Stimulated activated CD8-positive, alpha-beta memory T cell treated with anti-CD3 and anti-CD28 coated beads, Interleukin-7, amount 100 ng/mL, for 4 hours (primary cell): ENCODE measurements around the gene WNT8B.

Source experiments
- DNase-seq, 2 donors: peaks; one replicate each; pipeline ENCODE4 v3.0.0-alpha.2; 2020; ENCODE audit warnings: low read depth in 2 of 2

Gene WNT8B, protein sequence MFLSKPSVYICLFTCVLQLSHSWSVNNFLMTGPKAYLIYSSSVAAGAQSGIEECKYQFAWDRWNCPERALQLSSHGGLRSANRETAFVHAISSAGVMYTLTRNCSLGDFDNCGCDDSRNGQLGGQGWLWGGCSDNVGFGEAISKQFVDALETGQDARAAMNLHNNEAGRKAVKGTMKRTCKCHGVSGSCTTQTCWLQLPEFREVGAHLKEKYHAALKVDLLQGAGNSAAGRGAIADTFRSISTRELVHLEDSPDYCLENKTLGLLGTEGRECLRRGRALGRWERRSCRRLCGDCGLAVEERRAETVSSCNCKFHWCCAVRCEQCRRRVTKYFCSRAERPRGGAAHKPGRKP

DNA sequence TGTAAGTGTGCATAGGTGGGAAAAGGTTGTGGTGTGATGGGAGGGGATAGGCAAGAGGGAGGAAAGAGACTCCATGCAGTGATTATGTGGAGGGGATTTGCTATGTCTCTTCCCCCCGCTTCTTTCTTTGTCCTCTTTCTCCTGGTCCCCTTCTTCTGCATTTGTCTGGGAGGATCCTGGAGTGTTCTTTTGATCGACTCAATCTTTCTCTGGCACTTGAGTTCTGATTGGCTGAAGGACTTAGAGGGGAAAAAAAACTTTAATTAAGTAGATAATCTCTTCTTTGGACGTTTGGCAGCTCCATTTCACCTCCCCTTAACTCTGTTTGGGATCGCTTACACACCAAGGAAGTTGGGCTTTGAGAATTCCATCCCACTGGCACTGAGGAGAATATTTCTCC, at the start of gene WNT8B:
WNT8B (plus strand) TSS at position 301 of the 400 bp plus-strand sequence. CDS start 160 bp downstream, outside the sequence.
- DNase-seq: no peak

DNA sequence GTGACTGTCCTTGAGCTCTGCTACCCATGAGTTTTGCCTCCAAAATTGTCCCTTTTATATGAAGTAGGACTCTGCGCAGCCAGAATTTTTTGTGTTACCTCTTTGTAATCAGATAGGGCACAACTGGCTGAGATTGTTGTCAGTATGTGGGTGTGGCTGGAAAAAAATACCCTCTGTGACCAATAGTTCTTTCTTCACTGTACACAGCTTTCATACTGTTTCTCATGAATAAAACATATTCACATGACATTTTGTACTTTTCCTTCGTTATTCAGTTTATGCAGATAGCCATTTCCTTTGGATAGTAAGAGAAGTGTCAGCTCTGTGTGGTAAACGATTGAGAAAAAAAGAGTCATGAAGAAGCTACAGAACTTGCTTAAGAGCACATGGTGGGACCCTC, 49.6 kb upstream of the WNT8B start:
- DNase-seq: no peak

DNA sequence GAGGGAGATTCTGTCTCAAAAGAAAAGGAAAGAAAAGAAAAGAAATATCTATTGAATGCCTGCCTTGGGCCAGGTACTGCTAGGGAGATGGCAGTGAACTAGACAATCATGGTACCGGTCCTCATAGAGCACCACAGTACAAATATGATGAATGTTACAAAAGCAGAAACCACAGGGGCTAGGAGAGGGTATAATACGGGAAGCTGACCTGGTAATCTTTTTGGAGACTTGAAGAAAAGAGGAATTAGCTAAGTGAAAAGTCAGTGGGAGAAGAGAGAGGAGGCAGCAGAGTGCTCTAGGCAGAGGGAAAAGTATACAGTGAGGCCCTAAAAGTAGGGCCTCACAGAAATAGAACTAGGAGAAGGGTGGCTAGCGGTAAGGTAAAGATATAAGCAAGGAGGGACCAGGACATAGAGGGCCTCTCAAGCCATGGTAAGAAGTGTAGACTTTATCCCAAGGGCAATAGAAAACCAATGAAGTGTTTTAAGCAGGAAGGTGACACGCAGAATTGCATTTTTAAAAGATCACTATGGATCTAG, 42.8 kb upstream of the WNT8B start:
- no peak for DNase-seq

DNA sequence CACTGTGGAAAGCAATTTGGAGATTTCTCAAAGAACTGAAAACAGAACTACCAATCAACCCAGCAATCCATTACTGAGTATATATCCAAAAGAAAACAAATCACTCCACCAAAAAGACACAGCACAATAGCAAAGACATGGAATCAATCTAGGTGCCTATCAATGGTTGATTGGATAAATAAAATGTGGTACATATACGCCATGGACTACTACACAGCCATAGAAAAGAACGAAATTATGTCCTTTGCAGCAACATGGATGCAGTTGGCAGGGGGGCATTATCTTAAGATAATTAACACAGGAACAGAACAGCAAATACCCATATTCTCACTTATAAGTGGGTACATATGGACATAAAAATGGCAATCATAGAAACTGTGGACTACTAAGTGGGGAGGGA, 35.4 kb upstream of the WNT8B start:
- DNase-seq: no peak

DNA sequence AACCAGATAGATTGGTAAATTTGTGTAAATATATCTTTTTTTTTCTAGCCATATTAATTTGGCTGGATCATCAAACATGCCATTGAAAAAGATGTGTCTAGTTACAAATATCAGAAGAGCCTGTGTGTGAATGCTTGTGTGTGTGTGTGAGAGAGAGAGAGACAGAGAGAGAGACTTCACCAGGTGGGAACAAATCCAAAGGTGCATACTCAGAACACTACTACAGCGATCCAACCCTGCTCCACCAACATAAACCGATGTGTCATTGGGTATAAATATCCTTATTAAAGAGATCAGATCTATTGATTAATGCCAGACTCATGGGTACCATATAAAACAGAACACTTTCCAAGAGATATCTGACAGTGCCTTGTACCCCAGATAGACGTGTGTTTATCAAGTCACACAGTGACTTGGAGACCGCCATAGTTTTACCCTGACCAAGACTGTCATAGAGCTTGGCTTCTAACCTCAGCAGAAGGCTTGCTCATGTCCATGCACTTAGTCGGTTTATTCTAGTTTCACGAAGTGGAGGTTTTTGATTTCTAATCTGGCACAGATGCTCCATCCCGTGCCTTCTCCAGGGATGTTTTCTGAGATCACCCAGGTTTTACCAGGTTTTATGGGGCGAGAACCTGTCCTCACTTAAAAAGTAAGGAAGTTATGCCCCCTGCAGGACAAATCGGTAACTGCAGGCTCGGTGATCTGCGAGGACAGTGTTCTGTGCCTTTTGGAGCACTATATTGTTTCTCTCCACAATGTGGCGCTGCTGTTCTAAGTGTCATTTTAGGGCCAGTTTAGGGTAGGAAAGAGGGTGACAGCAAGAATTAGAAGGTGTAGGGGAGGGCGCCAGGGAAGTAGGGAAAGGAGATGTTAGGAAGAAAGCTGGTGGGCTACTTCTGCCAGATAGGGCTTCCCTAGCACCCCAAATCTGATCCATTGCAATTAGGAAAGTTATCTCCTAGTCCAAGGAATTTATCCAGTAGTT, 29.3 kb upstream of the WNT8B start:
- DNase-seq: peak; percentile 82 to 93

DNA sequence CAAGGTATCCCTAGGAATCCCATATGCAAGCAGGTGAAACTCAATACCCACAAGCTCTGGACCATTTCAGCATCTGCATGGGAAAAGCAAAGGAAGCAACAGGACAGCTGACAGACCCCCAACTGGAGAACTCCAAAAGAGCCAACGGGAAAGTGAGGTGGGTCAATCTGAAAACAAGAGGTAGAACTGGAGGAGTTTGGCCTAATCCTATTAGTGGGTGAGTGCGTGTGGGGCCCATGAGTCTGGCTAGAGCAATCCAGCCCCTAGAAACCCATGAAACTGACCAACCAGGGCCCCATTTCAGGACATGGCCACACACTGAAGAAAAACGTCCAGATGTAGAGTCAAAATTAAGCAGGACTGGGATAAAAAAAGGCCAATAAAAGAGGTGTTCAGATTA, 26.6 kb upstream of the WNT8B start:
- no peak for DNase-seq

DNA sequence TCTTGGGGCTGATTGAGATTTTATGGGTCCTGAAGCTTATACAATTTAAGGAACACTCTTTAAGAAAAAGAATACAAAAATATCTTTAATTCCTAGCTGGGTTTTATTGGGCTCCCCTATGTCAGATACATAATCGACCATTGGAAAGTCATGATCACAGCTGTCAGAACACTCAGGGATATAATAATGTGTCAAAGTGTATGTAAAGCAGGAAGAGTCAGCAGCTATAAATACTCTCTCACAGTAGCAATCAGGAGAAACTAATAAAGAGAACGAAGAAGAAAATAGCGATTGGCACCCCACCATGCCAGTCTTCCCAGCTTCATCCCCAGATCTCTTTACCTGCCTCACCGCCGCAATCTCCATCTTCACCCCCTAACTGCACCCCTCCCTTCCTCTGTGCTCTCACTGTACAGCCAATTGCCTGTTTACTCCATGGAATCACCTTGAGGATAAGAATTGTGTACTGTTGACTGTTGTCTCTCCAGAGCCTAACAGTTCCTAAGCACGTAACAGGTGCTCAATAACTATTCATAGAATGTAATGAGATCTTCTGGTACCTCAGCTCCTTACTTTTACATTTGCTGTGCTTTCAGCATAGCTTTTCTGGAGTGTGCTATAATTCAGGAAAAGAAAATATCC, 24.0 kb upstream of the WNT8B start:
- DNase-seq: no peak

DNA sequence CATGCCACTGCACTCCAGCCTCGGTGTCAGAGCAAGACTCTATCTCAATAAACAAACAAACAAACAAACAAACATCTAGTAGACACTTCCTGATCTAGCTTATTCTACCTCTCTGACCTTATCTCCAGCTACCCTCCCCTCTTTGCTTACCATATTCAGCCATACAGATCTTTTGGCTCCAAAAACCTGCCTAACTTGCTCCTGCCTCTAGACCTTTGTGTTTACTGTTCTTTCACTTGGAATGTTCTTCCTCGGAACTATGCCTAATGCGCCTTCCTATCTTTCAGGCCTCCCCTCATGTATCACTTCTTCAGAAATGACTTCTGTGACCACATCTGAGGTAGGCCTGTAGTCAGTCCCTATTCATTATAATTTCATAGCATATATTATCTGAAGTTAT, 20.3 kb upstream of the WNT8B start:
- no peak for DNase-seq

DNA sequence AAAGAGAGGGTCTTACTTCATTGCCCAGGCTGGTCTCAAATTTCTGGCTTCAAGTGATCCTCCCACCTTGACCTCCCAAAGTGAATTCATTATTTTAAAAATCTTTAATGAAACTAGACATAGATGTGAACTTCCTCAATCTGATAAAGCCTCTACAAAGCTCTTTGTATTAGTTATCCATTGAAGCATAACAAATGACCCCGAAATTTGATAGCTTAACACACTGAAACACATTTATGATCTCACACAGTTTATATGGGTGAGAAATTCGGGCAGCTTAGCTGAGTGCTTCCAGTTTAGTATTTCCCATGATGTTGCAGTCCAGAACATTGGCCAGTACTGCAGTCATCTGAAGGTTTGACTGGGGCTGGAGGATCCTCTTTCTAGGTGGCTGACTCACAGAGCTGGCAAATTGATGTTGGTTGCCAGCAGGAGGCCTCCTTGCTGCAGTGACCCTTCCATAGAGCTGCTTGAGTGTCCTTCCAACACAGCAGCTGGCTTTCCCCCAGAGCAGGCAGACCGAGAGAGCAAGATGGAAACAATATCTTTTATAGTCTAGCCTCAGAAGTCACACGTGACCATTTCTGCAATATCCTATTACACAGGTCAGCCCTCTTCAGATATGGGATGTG, 16.6 kb upstream of the WNT8B start:
- no peak for DNase-seq

DNA sequence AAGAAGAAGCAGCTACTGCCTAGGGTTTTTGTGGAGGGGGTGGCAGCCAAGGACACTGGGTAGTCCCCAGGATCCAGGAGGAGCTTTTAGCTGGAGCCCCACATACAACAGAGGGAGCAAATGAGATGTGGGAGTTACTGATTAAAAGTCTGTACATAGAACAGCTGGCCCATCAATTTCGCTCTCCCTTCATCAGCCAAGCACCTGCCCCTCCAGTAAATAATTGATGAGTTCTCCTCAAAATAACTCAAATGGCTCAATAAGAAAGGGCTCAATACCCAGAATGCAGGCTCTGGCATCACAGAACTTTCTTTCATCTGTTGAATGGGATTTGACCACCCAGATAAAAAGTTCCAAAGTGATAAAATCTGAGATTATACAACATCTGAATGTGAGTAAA, 15.1 kb upstream of the WNT8B start:
- DNase-seq: no peak

DNA sequence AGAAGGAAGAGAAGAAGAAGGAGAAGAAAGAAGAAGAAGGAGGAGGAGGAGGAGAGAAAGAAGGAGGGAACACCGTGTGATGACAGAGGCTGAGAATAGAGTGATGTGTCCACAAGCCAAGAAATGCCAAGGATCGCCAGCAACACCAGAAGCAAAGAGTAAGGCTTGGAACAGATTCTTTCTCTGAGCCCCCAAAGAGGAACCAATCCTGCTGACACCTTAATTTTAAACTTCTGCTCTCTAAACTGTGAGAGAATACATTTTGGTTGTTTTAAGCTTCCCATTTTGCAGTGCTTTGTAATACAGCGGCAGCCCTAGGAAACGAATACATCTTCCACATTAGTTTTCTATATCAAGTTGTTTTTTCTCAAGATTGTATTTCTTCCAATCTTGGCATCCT, 13.9 kb upstream of the WNT8B start:
- DNase-seq: no peak

DNA sequence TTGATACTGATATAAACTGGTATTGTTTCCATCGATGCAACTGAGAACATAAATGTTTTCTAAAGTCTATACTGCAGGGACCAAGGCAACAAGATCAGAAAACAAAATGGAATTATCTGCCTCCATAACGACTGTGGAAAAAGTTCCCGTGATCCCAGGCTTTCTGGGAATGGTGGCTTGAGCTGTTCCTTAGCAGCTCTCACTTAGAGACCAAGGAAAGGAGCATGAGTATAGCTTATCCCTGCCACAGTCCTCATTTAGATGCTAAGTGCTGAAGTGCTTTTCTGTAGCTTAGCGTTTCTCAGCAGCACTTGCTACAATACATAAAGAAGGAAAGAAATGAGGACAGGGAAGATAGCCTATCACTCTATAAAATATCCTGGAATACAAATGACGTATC, 5.5 kb downstream of the WNT8B start:
- no peak for DNase-seq

DNA sequence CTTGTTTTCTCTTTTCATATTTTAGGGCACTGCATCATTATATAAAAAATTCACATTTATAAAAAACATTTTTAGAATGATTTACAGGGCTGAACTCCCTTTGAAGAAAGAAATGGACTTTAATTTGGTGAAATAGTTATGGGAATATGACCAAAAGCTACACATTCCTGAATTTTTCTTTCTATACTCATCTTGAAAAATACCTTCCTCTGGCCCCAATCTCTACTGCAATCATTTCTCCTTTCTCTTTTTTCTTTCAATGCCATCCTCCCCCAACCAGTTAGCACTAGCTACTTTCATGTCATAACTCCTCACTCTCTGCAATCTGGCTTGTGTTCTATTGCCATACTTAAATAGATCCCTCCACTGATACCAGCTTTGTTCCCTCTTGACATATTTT, 6.2 kb downstream of the WNT8B start:
- DNase-seq: no peak

DNA sequence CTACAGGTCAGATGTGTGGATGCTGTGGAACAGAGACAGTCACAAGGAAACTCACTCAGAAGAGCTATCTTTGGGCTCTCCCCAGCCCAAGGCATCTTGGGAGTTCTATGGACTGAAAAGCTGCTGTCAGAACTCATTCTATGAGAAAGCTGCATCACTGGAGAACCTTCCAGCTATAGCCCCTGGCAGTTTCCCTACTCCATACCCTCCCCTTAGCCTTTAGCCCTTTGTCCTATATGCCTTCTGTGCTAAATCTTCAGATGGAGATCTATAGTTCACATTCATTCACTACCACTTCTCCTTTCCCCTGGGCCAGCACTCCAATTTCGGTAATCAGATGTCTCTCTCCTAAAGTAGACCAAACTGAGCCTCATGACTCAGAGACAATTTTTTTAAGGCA, 6.9 kb downstream of the WNT8B start:
- no peak for DNase-seq

DNA sequence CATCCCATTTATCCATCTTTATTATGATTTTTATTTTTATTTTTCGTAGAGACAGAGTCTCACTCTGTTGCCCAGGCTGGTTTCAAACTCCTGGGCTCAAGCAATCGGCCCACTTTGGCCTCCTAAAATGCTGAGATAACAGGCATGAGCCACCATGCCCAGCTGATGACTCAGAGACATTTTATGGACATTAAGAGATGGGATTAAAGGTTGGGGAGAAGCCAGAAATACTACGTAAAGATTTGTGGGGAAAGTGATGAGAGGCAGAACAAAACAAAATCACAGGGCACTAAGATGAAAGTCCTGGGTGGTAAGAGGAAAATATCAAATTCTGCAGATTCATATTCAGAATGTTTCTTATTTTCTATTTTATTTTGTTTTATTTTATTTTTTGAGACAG, 7.6 kb downstream of the WNT8B start:
- DNase-seq: no peak

DNA sequence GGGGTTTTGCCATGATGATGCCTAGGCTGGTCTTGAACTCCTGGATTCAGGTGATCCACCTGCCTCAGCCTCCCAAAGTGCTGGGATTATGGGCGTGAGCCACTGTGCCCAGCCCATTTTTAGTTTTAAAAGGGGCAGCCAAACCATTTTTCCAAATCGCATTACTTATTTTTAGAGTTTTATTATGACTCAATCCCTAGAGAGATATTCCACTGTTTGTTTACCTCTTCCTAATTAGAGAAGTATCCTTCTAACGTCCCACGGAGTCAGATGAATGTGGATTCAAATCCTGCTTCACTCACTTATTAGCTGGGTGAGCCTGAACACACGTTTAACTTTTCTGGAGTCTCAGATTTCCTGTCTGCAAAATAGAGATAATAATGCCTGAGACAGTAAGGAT, 15.2 kb downstream of the WNT8B start:
- DNase-seq: no peak

DNA sequence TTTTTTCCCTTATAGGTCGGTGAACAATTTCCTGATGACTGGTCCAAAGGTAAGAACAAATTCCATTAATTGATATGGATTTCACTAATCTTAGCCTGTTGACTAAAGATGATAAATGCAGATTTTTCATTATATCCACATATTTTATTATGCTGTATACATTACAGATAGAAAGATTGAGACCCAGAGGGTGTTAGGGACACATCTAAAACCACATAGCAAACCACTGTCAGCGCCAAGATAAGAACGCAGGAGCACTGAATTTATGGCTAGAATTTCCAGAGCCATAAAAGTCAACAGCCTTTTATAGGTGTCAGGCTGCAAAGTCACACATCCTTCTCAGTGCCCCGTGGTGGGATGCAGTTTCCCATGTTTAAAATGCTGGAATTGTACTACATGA, 16.2 kb downstream of the WNT8B start:
- DNase-seq: no peak

DNA sequence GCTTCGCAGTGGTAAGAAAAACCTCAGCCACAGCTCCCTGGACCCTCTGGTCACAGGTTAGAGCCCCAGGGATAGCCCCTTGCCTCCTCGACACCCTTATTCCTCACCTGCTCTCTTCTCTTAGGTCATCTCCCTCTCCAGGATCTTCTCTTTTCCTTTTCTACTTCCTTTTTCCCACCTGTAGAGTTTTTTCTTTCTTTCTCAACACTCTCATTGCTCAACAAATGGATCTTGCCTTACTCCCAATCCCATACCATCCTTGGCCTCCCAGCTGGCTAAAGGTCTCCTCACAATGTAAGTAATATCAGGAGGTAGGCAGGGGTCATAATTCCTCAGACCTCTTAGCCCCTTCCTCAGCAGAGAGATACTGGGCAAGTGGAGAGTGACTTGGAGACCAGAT, 17.2 kb downstream of the WNT8B start:
- no peak for DNase-seq

DNA sequence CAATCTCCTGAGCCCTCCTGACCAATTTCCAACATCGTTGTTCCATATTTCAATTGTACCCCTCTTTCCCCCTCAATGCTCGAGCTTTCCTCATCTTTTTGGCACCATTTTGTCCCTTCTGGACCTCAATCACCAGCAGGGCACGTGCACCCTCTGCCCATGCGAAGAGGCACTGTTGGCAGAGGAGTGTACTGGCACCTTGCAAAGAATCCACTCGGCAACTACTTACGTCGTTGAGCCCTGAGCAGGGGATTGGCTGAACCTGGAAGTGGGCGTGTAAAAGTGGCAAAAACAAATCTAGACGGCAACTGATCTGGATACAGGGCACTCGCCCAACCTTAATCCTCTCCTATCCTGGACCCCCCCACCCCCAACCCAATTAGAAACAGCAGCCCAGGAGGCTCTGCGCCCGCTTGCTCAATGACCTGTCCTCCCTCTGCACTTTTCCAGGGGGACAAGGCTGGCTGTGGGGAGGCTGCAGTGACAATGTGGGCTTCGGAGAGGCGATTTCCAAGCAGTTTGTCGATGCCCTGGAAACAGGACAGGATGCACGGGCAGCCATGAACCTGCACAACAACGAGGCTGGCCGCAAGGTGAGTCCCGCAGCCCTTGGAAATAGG, 18.8 kb downstream of the WNT8B start:
- DNase-seq: peak; percentile 70 to 90

DNA sequence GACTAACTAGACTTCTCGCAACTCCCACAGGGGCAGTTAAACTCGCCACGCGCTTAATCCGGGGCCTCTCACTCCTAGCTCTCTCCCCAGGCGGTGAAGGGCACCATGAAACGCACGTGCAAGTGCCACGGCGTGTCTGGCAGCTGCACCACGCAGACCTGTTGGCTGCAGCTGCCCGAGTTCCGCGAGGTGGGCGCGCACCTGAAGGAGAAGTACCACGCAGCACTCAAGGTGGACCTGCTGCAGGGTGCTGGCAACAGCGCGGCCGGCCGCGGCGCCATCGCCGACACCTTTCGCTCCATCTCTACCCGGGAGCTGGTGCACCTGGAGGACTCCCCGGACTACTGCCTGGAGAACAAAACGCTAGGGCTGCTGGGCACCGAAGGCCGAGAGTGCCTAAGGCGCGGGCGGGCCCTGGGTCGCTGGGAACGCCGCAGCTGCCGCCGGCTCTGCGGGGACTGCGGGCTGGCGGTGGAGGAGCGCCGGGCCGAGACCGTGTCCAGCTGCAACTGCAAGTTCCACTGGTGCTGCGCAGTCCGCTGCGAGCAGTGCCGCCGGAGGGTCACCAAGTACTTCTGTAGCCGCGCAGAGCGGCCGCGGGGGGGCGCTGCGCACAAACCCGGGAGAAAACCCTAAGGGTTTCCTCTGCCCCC, 19.5 kb downstream of the WNT8B start:
- DNase-seq: peak; percentile 21 to 47

DNA sequence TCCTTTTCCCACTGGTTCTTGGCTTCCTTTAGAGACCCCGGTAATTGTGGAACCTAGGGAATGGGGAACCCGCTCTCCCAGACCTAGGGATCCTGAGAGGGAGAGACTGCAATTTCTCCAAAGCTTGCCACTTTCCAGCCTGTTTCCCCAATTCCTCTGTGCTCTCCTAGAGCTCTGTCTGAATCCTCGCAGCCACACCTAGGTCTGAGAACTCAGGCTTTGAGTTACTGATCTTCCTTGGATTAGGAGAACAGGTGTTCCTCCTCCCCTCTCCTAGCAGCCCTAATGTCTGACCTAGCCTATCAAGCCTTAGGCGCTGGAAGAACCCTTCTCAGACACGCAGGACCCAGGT, 20.0 kb downstream of the WNT8B start:
- DNase-seq: no peak
